Vagina (tissue), 2 donors: ENCODE data around the gene CST9.

Source experiments
- CTCF ChIP-seq, 3 experiments: fragments of 450-650 bp in 2 of 3; fragments of 200-600 bp in 1 of 3; sonication (generic) in 1 of 3; IDR thresholded peaks; one replicate each; pipeline ENCODE4 v1.5.1; 2017 to 2019; ENCODE audit warnings: antibody characterized with exemption in 3 of 3, mild to moderate bottlenecking in 2 of 3, moderate library complexity in 2 of 3
- POLR2A ChIP-seq, 2 donors: fragments of 450-650 bp; IDR thresholded peaks; one replicate each; pipeline ENCODE4 v1.6.1; 2017; ENCODE audit warnings: antibody characterized with exemption in 2 of 2, mild to moderate bottlenecking in 2 of 2, moderate library complexity in 2 of 2
- POLR2AphosphoS5 ChIP-seq, 2 donors: sonication (generic); formaldehyde crosslinking; IDR thresholded peaks; one replicate each; pipeline ENCODE4 v1.9.0; 2017; ENCODE audit warnings: antibody characterized with exemption in 2 of 2, mild to moderate bottlenecking in 2 of 2, low read depth in 1 of 2; ENCODE audit not compliant: insufficient read depth in 1 of 2

GRCh38 chr20:23595941-23596340 lies 9.8 kb downstream of the CST9 start:
- no peak for TF ChIP-seq CTCF (IDR thresholded peaks at IDR 0.05)
- TF ChIP-seq POLR2A (IDR thresholded peaks at IDR 0.05): no peak
- no peak for TF ChIP-seq POLR2AphosphoS5 (IDR thresholded peaks at IDR 0.05; ENCODE audit: insufficient read depth in 1 of 2, low read depth in 1 of 2)
